SK-N-MC (cell line): Measurements from ENCODE around the gene HAX1.

Experiments
- EZH2 ChIP-seq: fragments of 200-600 bp; sonication (generic); IDR thresholded peaks from one replicate; pipeline ENCODE4 v1.6.1; 2017; ENCODE audit warnings: antibody characterized with exemption
- POLR2AphosphoS5 ChIP-seq: IDR thresholded peaks from 2 replicates; pipeline ENCODE4 v1.6.1; 2012; ENCODE audit warnings: mild to moderate bottlenecking, low read depth, low read length, borderline replicate concordance

- no peak for TF ChIP-seq POLR2AphosphoS5
- no peak for TF ChIP-seq EZH2
Measured at GRCh38 chr1:154313066-154313356, 40.6 kb downstream of the HAX1 start.
